GM18520 (cell line): ENCODE data around the gene NRL.

Experiments used
- ATAC-seq: cut with Tn5 transposase; IDR thresholded peaks from one replicate; pipeline ENCODE4 v1.9.1; 2021; ENCODE audit not compliant: unreplicated experiment

Gene NRL

DNA sequence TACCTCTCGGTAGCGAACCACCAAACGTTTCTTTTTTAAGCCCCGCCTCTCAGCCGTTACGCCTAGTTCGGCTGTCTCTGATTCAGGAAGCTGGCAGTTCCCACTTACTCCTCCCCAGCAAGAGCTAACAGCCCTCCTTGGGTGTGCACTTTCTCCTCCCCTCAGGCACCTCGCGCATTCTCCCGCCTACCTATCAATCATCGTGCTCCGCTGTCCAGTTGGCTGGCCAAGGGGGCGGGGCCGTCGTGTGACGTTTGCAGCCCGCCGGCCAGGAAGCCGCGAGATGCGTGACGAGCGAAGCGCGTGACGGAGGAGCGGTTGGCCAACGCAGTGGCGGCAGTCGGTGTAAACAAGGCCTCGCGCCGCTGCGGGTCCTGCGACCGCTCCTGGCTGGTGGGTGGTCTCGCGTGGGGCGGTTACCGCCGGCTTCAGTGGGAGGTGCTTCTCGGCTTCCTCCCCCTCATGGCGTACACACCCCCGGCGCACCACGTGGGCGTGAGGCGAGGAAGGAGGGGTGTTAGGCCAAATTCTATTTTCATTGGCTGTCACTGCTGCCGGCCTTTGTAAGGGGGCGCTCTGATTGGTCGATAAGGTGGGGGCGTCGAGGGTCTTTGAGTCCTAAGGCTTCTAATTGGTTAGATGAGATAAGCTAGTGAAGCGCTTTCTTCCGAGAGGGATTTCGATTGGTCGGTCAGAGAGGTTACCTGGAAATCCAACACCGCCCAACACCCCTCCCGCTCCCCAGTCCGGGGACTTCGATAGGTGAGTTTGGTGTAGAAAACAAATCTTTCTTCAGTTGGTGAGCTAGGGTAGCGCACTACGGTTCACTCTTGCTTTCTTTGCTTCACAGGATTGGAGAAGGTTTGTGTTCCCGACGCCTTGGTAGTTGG, at the start of gene NRL, which contains the start of gene DCAF11:
Gene NRL (minus strand): TSS at position 418 of the 890 bp plus-strand sequence. CDS start 32,101 bp downstream, outside the sequence.
Gene DCAF11 (plus strand): TSS at position 246 of the 890 bp plus-strand sequence. CDS start 818 bp downstream, outside the sequence.
- peak; percentile 82 for ATAC-seq

GRCh38 chr14:24162093-24162492, 47.3 kb upstream of the NRL start:
- no peak for ATAC-seq

DNA sequence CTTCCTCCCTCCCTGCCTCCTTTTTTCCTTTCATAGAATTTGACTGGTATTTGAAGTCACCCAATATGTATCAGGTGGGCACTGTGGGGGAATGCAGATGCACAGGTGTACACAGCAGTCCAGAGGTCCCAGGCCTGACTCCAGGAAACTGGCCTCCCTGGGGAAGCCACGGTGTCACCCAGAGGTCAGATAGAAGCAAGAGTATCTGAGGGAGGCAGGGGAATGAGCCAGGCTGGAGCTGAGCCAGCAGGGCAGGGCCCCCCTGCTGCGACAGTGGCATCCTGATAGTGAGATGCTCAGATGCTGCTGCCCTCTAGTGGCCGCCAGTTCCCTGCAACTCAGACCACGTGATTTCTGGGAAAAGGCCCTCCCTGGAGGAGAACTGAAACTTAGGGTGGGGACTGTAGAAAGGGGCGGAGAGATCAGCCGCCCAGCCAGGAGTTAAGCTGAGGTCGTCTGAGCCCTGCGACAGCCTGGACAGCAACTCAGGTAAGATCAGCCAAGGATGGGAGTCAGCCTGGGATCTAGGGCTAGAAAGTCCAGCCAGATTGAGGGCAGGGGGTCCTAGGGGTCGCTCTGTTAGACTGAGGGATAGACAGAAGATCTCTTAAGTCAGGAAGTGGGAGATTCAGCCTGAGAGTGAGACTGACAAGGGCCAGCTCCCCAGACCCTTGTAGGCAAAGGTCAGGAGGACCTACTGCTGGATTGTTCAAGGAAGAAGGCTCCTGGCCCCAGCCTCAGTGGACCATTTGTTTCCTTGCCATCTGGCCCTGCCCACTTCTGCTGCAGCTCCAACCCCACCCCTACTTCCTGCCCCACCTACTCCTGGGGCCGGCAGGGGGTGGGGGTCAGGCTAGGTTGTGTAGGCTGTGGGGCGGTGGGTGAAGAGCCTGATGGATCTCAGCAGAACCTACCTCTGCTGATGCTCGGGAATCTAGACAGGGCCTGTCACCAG, 46.4 kb upstream of the NRL start, which contains the start of gene IRF9:
Gene IRF9 (plus strand): TSS at position 416 of the 955 bp plus-strand sequence. CDS start 880 bp downstream, outside the sequence.
- ATAC-seq = peak; percentile 61

DNA sequence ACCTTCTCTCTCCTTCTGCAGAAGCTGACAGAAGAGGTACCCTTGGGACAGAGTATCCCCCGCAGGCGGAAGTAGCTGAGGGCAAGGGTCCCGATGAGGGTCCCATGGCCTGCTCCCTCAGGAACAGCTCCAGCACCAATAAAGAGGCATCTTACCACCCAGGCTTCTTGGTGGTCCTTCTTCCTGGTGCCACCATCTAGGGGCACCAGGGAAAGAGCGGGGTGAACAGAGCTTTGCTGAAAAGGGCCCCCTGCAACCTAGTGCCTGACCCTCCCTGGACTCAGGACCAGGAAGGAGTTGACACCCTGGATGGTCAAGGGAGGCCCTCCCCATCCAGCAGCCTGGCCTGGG, 45.7 kb upstream of the NRL start:
- ATAC-seq = peak; percentile 2

- no peak for ATAC-seq
Measured at GRCh38 chr14:24159777-24160498, 45.2 kb upstream of the NRL start.

DNA sequence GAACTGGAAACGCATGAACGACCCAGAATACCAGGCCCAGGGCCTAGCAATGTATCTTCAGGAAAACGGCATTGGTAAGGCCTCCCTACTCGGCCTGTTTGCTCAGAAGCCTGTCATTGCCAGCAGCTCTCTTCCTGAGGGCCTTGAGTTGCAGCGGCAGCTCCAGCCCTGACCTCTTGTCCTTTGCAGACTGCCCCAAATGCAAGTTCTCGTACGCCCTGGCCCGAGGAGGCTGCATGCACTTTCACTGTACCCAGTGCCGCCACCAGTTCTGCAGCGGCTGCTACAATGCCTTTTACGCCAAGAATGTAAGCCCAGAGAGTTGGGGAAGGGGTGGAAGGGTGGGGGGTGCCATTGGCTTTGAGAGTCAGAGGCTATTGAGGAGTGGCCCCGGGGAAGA, 42.6 kb upstream of the NRL start:
- no peak for ATAC-seq

GRCh38 chr14:24156840-24157239, 42.1 kb upstream of the NRL start:
- no peak for ATAC-seq

DNA sequence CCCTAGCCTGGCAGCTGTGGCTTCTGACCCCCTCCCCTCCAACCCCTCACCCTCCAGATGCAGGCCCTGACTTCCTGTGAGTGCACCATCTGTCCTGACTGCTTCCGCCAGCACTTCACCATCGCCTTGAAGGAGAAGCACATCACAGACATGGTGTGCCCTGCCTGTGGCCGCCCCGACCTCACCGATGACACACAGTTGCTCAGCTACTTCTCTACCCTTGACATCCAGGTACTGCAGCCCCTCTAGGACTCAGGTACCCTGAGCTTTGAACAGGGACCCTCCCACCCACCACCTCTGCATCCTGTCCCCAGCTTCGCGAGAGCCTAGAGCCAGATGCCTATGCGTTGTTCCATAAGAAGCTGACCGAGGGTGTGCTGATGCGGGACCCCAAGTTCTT, 40.4 kb upstream of the NRL start:
- ATAC-seq = no peak

GRCh38 chr14:24151404-24152080, 36.8 kb upstream of the NRL start:
- no peak for ATAC-seq

DNA sequence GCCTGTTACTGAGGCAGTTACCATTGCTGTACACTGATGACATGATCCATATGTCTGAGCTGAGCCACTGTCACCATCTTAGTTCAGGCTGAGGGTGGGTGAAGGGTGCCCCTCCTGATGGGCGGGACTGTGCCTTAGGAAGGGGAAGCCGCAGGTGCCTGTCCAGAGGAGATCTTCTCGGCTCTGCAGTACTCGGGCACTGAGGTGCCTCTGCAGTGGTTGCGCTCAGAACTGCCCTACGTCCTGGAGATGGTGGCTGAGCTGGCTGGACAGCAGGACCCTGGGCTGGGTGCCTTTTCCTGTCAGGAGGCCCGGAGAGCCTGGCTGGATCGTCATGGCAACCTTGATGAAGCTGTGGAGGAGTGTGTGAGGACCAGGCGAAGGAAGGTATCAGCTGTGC, 36.2 kb upstream of the NRL start:
- no peak for ATAC-seq

GRCh38 chr14:24150567-24150966, 35.8 kb upstream of the NRL start:
- no peak for ATAC-seq

- no peak for ATAC-seq
Measured at GRCh38 chr14:24150061-24150460, 35.3 kb upstream of the NRL start.

GRCh38 chr14:24149302-24149969, 34.7 kb upstream of the NRL start:
- no peak for ATAC-seq

DNA sequence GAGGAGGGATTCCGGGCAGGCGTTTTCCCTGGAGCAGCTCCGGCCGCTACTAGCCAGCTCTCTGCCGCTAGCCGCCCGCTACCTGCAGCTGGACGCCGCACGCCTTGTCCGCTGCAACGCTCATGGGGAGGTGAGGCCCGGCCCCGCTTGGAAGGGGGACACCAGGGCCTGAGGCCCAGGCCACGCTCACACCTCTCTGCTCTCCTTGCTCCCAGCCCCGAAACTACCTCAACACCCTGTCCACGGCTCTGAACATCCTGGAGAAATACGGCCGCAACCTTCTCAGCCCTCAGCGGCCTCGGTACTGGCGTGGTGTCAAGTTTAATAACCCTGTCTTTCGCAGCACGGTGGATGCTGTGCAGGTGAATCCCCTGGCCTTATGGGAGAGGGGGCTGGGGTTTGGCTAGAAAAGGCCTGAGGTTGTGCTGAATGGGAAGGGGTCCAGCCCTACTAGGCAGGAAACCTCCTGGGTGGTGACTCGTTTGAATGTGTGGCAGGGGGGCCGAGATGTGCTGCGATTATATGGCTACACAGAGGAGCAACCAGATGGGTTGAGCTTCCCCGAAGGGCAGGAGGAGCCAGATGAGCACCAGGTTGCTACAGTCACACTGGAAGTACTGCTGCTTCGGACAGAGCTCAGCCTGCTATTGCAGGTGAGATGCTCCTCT, 33.1 kb upstream of the NRL start:
- no peak for ATAC-seq

DNA sequence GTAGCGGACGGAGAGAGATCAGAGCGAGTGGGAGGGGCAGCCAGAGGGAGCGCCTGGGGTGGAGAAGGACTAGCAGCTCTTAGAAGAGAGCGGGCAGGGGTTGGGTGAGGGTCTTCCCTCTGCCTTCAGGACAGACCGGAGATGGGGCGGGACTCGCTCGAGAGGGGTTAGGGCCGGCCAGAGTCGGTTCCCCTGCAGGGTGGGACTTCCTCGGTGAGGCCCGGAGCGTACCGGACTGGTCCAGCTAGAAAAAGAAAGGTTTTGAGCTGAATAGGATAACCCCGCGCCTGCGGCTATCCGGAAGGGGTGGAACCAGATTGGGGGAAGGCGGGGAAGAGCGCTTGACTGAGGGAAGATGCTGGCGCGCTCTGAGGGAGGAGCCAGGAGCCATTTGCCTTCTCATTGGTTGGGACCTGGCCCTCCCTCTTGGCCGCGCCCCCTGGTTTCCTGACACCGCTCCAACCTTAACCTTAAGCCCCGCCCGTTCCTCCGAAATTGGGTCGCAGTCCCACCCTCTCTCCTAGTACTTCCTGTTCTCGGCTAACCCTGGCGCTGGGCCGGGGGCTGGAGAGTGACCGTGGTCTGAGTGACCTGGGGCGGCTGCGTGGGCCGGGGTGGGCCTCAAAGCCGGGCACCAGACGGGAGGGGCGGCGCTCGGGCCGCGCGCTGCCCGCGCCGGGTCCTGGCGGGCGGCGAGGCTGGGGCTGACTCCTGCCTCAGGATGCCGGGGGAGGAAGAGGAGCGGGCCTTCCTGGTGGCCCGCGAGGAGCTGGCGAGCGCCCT, 32.4 kb upstream of the NRL start, which contains the start of gene RNF31:
Gene RNF31 (plus strand): TSS at position 521 of the 783 bp plus-strand sequence. CDS start 201 bp downstream, at position 722.
- ATAC-seq = peak; percentile 79

DNA sequence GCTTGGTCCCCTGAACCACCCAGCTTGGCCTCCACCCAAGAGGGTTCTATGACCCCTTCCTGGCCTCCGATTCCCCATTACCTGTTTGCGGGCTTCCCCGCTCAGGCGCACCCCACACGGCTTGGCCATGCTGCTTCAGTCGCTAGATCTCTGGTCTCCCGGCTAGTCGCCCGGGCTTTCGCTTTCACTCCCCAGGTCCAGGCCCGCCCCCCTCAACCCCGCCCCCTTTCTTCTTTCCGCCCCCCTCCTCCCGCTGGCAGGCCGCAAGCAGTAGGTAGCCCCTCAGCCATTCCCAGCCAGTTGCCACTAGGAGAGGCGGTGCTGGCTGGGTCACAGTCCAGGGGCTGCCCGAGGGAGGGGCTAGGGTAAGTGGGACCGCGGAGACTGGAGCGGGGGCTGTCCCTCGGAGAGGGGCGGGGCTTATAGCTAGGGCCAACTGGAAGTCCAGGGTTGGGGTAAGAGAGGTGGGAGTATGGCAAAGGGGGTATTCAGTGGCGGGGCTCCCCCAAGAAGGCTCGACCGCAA, 31.8 kb upstream of the NRL start, which contains the start of gene PSME2:
Gene PSME2 (minus strand): TSS at position 158 of the 525 bp plus-strand sequence. CDS start 29 bp downstream, at position 129.
- ATAC-seq = peak; percentile 41

- no peak for ATAC-seq
Measured at GRCh38 chr14:24145690-24146452, 31.1 kb upstream of the NRL start.
